CD8-positive, alpha-beta memory T cell (primary cell): ENCODE measurements around the gene HRNR. TPM values are rescaled to one million over a fixed set of nuclear protein-coding genes. Genes with fewer than 3 reads are reported as not detected.

ENCODE experiments used
- polyA plus RNA-seq: library from polyadenylated mRNA; unstranded; fragments of 300-500 nt; fragmentation: Illumina TruSeq; gene quantifications from one replicate; pipeline ENCODE4 v1.2.3, GENCODE V29; 2021
- total RNA-seq, 2 experiments: library from RNA; stranded (reverse); gene quantifications; one replicate each; pipeline ENCODE4 v1.2.3, GENCODE V29; 2021

HRNR gene
- total and polyA plus RNA-seq, 3 experiments from 2014 or later: not detected

Other genes with a start within 250 kb of the HRNR start
- gene S100A10, start 230.3 kb downstream of the HRNR start, total RNA-seq: 100 to 1,000 TPM; 263 to 279 TPM
- 1,167 TPM for gene S100A10, start 230.3 kb downstream of the HRNR start, polyA plus RNA-seq
- gene S100A11, start 187.2 kb downstream of the HRNR start, total RNA-seq: 100 to 1,000 TPM; 257 to 262 TPM
- 554 TPM for gene S100A11, start 187.2 kb downstream of the HRNR start, polyA plus RNA-seq
- not detected for gene TCHHL1, start 135.1 kb downstream of the HRNR start, total RNA-seq
- gene TCHHL1, start 135.1 kb downstream of the HRNR start, polyA plus RNA-seq: not detected
- gene TCHH, start 108.7 kb downstream of the HRNR start, total RNA-seq: under 1 TPM; 0.09 to 0.11 TPM
- gene TCHH, start 108.7 kb downstream of the HRNR start, polyA plus RNA-seq: not detected
- not detected for gene RPTN, start 65.0 kb downstream of the HRNR start, total RNA-seq
- gene RPTN, start 65.0 kb downstream of the HRNR start, polyA plus RNA-seq: not detected
- gene FLG, start 101.0 kb upstream of the HRNR start, total RNA-seq: not detected
- not detected for gene FLG, start 101.0 kb upstream of the HRNR start, polyA plus RNA-seq
- gene FLG2, start 135.8 kb upstream of the HRNR start, total RNA-seq: not detected
- not detected for gene FLG2, start 135.8 kb upstream of the HRNR start, polyA plus RNA-seq
- gene CRNN, start 190.1 kb upstream of the HRNR start, total RNA-seq: not detected
- not detected for gene CRNN, start 190.1 kb upstream of the HRNR start, polyA plus RNA-seq